GM23338 (cell line): Measurements from ENCODE around the gene KIT. TPM values are rescaled to one million over a fixed set of nuclear protein-coding genes. Genes with fewer than 3 reads are reported as not detected.

Experiments
- ATAC-seq: fragments of 200-7000 bp; cut with Tn5 transposase; 3 replicates; pipeline ENCODE4 v1.9.1; 2020
- DNase-seq: peaks from one replicate; pipeline ENCODE4 v3.0.0-alpha.2; 2015; ENCODE audit warnings: low spot score
- H2AFZ ChIP-seq: fragments of 200-600 bp; sonication (generic); 2 replicates; pipeline ENCODE4 v1.8.0; 2016; ENCODE audit warnings: antibody characterized with exemption, mild to moderate bottlenecking, moderate library complexity
- H3F3A ChIP-seq: fragments of 200-600 bp; sonication (generic); replicated peaks from 2 replicates; pipeline ENCODE4 v1.8.0; 2017; ENCODE audit warnings: antibody characterized with exemption, mixed run types, low read depth
- H3K27ac ChIP-seq: fragments of 200-600 bp; sonication (generic); 2 replicates; pipeline ENCODE4 v1.6.1; 2016; ENCODE audit warnings: low read depth
- H3K27me3 ChIP-seq: fragments of 200-600 bp; sonication (generic); 2 replicates; pipeline ENCODE4 v1.8.0; 2016; ENCODE audit warnings: mild to moderate bottlenecking, mixed run types, moderate library complexity; ENCODE audit not compliant: insufficient read depth
- H3K36me3 ChIP-seq: fragments of 200-600 bp; sonication (generic); 2 replicates; pipeline ENCODE4 v1.8.0; 2016; ENCODE audit warnings: mild to moderate bottlenecking; ENCODE audit not compliant: insufficient read depth
- H3K4me1 ChIP-seq: fragments of 200-600 bp; sonication (generic); 2 replicates; pipeline ENCODE4 v1.8.0; 2016; ENCODE audit warnings: mild to moderate bottlenecking, moderate library complexity; ENCODE audit not compliant: insufficient read depth
- H3K4me2 ChIP-seq: fragments of 200-600 bp; sonication (generic); 2 replicates; pipeline ENCODE4 v1.7.1; 2017; ENCODE audit warnings: mixed run types
- H3K4me3 ChIP-seq: fragments of 200-600 bp; sonication (generic); 2 replicates; pipeline ENCODE4 v1.6.1; 2016; ENCODE audit warnings: mixed run types
- H3K79me2 ChIP-seq: fragments of 200-600 bp; sonication (generic); replicated peaks from 2 replicates; pipeline ENCODE4 v1.8.0; 2017; ENCODE audit warnings: mild to moderate bottlenecking; ENCODE audit not compliant: insufficient read depth
- H3K9me2 ChIP-seq: fragments of 200-600 bp; sonication (generic); 2 replicates; pipeline ENCODE4 v1.8.0; 2017; ENCODE audit not compliant: insufficient read depth
- H4K20me1 ChIP-seq: fragments of 200-600 bp; sonication (generic); replicated peaks from 2 replicates; pipeline ENCODE4 v1.8.0; 2017; ENCODE audit warnings: mild to moderate bottlenecking; ENCODE audit not compliant: insufficient read depth
- H3K27ac Mint-ChIP-seq: 2 replicates; pipeline ENCODE4 v1.8.0; 2020; ENCODE audit warnings: inconsistent platforms, mild to moderate bottlenecking, moderate library complexity, mixed read lengths
- H3K27me3 Mint-ChIP-seq: 3 replicates; pipeline ENCODE4 v1.8.0; 2022; ENCODE audit warnings: low read depth, mild to moderate bottlenecking, moderate library complexity, mixed read lengths, inconsistent platforms; ENCODE audit not compliant: insufficient read depth, poor library complexity
- H3K36me3 Mint-ChIP-seq: 3 replicates; pipeline ENCODE4 v1.8.0; 2021; ENCODE audit warnings: low read depth, mild to moderate bottlenecking, inconsistent platforms, moderate library complexity, mixed read lengths
- H3K4me1 Mint-ChIP-seq: 3 replicates; pipeline ENCODE4 v1.8.0; 2020; ENCODE audit warnings: mild to moderate bottlenecking, inconsistent platforms, mixed read lengths
- H3K4me3 Mint-ChIP-seq: 3 replicates; pipeline ENCODE4 v1.8.0; 2021; ENCODE audit warnings: moderate library complexity, mild to moderate bottlenecking, inconsistent platforms, mixed read lengths
- H3K9me3 Mint-ChIP-seq: 3 replicates; pipeline ENCODE4 v1.8.0; 2020; ENCODE audit warnings: moderate library complexity, mild to moderate bottlenecking, inconsistent platforms, mixed read lengths
- CTCF ChIP-seq, 2 experiments: fragments of 200-600 bp in 1 of 2; sonication (generic) in 1 of 2; conservative IDR thresholded peaks; 2 replicates each; pipeline versions ENCODE4 v1.5.1 to v1.6.1; 2016 to 2017; ENCODE audit warnings: antibody characterized with exemption in 2 of 2, low read depth in 2 of 2, mild to moderate bottlenecking in 2 of 2, moderate library complexity in 1 of 2
- ETS1 ChIP-seq: IDR thresholded peaks from 2 replicates; pipeline ENCODE4 v1.6.1; 2016; ENCODE audit warnings: antibody characterized with exemption
- EZH2 ChIP-seq: fragments of 200-600 bp; sonication (generic); IDR thresholded peaks from one replicate; pipeline ENCODE4 v1.8.0; 2017; ENCODE audit warnings: antibody characterized with exemption, mild to moderate bottlenecking, low read depth; ENCODE audit not compliant: unreplicated experiment
- JUNB ChIP-seq: IDR thresholded peaks from one replicate; pipeline ENCODE4 v1.6.1; 2016; ENCODE audit warnings: antibody characterized with exemption; ENCODE audit not compliant: unreplicated experiment
- NANOG ChIP-seq: IDR thresholded peaks from 2 replicates; pipeline ENCODE4 v1.6.1; 2016; ENCODE audit warnings: antibody characterized with exemption, borderline replicate concordance
- REST ChIP-seq: IDR thresholded peaks from one replicate; pipeline ENCODE4 v1.6.1; 2018; ENCODE audit warnings: antibody characterized with exemption; ENCODE audit not compliant: unreplicated experiment
- ZNF114 ChIP-seq: fragments of 250-450 bp; sonication (Bioruptor Pico); IDR thresholded peaks from 2 replicates; pipeline ENCODE4 v1.5.0; 2020; ENCODE audit warnings: mild to moderate bottlenecking, moderate library complexity
- ZNF462 ChIP-seq: fragments of 250-450 bp; sonication (Bioruptor Pico); IDR thresholded peaks from 2 replicates; pipeline ENCODE4 v1.5.0; 2020; ENCODE audit warnings: mild to moderate bottlenecking, moderate library complexity
- polyA plus RNA-seq: library from polyadenylated mRNA; unstranded; fragments of >200 nt; fragmentation: Nextera tagmentation; extraction: Ambion mirVana; gene quantifications from 2 replicates; pipeline ENCODE4 v1.2.1, GENCODE V29; 2016
- total RNA-seq: library from RNA; depleted of rRNA; stranded (reverse); fragments of >200 nt; shearing (Covaris generic); gene quantifications from 2 replicates; pipeline ENCODE4 v1.2.3, GENCODE V29; 2014

KIT gene
- total and polyA plus RNA-seq, 2 experiments from 2014 or later: 9.0 to 28.4 TPM

GRCh38 chr4:54746218-54746617 is 88.5 kb downstream of the KIT start:
- Histone ChIP-seq H3K27me3 (no peaks in the 10 kb centered on the region), H3K4me2 (no peak overlapping the region), H2AFZ (no peak overlapping the region), H3K9me2 (peaks cover 12% of the 10 kb centered on the region), H3K79me2 (no peaks in the 10 kb centered on the region), H3F3A (no peaks in the 10 kb centered on the region), H3K36me3 (peaks cover 4% of the 10 kb centered on the region; the same call in 1 of the 2 replicates), H3K4me3 (no peak overlapping the region), H4K20me1 (no peaks in the 10 kb centered on the region), H3K27ac (no peak overlapping the region), H3K4me1 (peaks cover 13% of the 10 kb centered on the region)
- Mint-ChIP-seq H3K27me3 (peaks cover 2% of the 10 kb centered on the region), H3K36me3 (peaks cover 37% of the 10 kb centered on the region), H3K4me3 (no peak overlapping the region), H3K27ac (no peak overlapping the region), H3K4me1 (peaks cover 15% of the 10 kb centered on the region), H3K9me3 (peaks cover 23% of the 10 kb centered on the region)
- DNase-seq (no peak), ATAC-seq (no peak)
- TF ChIP-seq ZNF114 (no peak), ZNF462 (CRISPR knock-in tag) (no peak), ETS1 (no peak), CTCF (conservative IDR thresholded peaks at IDR 0.05; ENCODE audit: low read depth in 2 of 2) (no peak), EZH2 (no peak), JUNB (no peak), REST (no peak), NANOG (no peak)
